H1 (cell line): Measurements from ENCODE around the gene ZNF565.

Experiments used
- EZH2 ChIP-seq: fragments of 200-600 bp; sonication (generic); IDR thresholded peaks from 2 replicates; pipeline ENCODE4 v1.7.1; 2012; ENCODE audit warnings: low read depth, mild to moderate bottlenecking, moderate library complexity, low read length, inconsistent platforms; ENCODE audit not compliant: severe bottlenecking
- TF ChIP-seq, protein P1 (sequence below), 3 experiments: IDR thresholded peaks; 1 replicate in 2 of 3; 2 replicates in 1 of 3; pipeline versions ENCODE4 v1.5.1 to v1.6.1; 2011; ENCODE audit warnings: low read length in 3 of 3, mild to moderate bottlenecking in 3 of 3, inconsistent platforms in 2 of 3, low read depth in 1 of 3, moderate library complexity in 1 of 3; ENCODE audit not compliant: insufficient read depth in 1 of 3; ENCODE audit errors: control extremely low read depth in 1 of 3

DNA sequence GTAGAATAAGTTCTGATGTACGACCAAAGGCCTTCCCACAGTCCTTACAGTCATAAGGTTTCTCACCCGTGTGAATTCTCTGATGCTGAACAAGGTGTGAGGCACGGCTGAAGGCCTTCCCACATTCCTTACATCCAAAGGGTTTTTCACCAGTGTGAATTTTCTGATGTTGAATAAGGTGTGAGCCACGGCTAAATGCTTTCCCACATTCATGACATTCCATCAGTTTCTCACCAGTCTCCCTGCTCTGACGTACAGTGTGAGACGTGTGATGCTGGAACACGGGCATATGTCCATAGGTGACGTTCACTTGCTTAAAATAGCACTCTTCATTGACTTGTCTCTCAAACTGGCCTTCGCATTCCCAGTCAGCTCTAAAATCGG is 31.2 kb downstream of the ZNF565 start:
- TF ChIP-seq EZH2 = no peak
- TF ChIP-seq, protein P1, sequence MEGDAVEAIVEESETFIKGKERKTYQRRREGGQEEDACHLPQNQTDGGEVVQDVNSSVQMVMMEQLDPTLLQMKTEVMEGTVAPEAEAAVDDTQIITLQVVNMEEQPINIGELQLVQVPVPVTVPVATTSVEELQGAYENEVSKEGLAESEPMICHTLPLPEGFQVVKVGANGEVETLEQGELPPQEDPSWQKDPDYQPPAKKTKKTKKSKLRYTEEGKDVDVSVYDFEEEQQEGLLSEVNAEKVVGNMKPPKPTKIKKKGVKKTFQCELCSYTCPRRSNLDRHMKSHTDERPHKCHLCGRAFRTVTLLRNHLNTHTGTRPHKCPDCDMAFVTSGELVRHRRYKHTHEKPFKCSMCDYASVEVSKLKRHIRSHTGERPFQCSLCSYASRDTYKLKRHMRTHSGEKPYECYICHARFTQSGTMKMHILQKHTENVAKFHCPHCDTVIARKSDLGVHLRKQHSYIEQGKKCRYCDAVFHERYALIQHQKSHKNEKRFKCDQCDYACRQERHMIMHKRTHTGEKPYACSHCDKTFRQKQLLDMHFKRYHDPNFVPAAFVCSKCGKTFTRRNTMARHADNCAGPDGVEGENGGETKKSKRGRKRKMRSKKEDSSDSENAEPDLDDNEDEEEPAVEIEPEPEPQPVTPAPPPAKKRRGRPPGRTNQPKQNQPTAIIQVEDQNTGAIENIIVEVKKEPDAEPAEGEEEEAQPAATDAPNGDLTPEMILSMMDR (IDR thresholded peaks at IDR 0.05; ENCODE audit: control extremely low read depth in 1 of 3, insufficient read depth in 1 of 3, low read depth in 1 of 3, low read length in 3 of 3) = no peak
